H1 (cell line): ENCODE data around the gene ANKLE1. TPM values are rescaled to one million over a fixed set of nuclear protein-coding genes. Genes with fewer than 3 reads are reported as not detected.

ENCODE experiments used
- CHD1 ChIP-seq: IDR thresholded peaks from 2 replicates; pipeline ENCODE4 v1.6.1; 2012; ENCODE audit warnings: low read depth, low read length, improper control_type of control experiment
- EZH2 ChIP-seq: fragments of 200-600 bp; sonication (generic); IDR thresholded peaks from 2 replicates; pipeline ENCODE4 v1.7.1; 2012; ENCODE audit warnings: low read depth, mild to moderate bottlenecking, moderate library complexity, low read length, inconsistent platforms; ENCODE audit not compliant: severe bottlenecking
- FOSL1 ChIP-seq: IDR thresholded peaks from 2 replicates; pipeline ENCODE4 v1.6.1; 2011; ENCODE audit warnings: mild to moderate bottlenecking, low read depth, low read length, moderate library complexity; ENCODE audit not compliant: insufficient read depth
- GABPA ChIP-seq: IDR thresholded peaks from 2 replicates; pipeline ENCODE4 v1.6.1; 2011; ENCODE audit warnings: mild to moderate bottlenecking, low read length, moderate library complexity, borderline replicate concordance; ENCODE audit not compliant: insufficient read depth
- JUN ChIP-seq: IDR thresholded peaks from 2 replicates; pipeline ENCODE4 v1.6.1; 2011; ENCODE audit warnings: low read depth, mild to moderate bottlenecking, improper control_type of control experiment, low read length
- RFX5 ChIP-seq: IDR thresholded peaks from 2 replicates; pipeline ENCODE4 v1.6.1; 2011; ENCODE audit warnings: low read depth, low read length, improper control_type of control experiment, borderline replicate concordance
- SP1 ChIP-seq: IDR thresholded peaks from 2 replicates; pipeline ENCODE4 v1.6.1; 2011; ENCODE audit warnings: low read depth, low read length
- SUZ12 ChIP-seq: fragments of 200-600 bp; sonication (generic); IDR thresholded peaks from 2 replicates; pipeline ENCODE4 v1.6.1; 2012; ENCODE audit warnings: mild to moderate bottlenecking, inconsistent platforms, low read length, moderate library complexity, mixed read lengths
- TAF1 ChIP-seq: IDR thresholded peaks from 2 replicates; pipeline ENCODE4 v1.6.1; 2011; ENCODE audit warnings: mild to moderate bottlenecking, low read depth, low read length
- polyA plus RNA-seq, 7 experiments: library from polyadenylated mRNA; depleted of rRNA in 3 of 7; stranded (reverse) in 5 of 7; unstranded in 2 of 7; fragments of >200 nt in 5 of 7; fragments of 200-250 nt in 2 of 7; gene quantifications; 1 replicate in 5 of 7; 2 replicates in 1 of 7; 4 replicates in 1 of 7; pipeline versions ENCODE4 v1.2.1 to v1.2.3, GENCODE V29; 2011 to 2013; ENCODE audit warnings: missing spikeins in 2 of 7, mixed read lengths in 2 of 7
- total RNA-seq: library from RNA; stranded (reverse); fragmentation: NEBNext Ultra II Directional; extraction: Animal tissue kit (Norgen Biotek cat#: 25700); gene quantifications from 2 replicates; pipeline ENCODE4 v1.2.1, GENCODE V29; 2021
- TF ChIP-seq, protein P1 (sequence below): fragments of 300-600 bp; sonication (generic); IDR thresholded peaks from 2 replicates; pipeline ENCODE4 v1.7.1; 2012; ENCODE audit warnings: low read length, moderate library complexity, mild to moderate bottlenecking, inconsistent platforms; ENCODE audit not compliant: insufficient replicate concordance

ANKLE1 gene
- total and polyA plus RNA-seq, 2 of the 8 experiments (the other 6 are each of a cell fraction or from before 2014, with no cell fraction given), result 6.1 to 9.6 TPM

DNA sequence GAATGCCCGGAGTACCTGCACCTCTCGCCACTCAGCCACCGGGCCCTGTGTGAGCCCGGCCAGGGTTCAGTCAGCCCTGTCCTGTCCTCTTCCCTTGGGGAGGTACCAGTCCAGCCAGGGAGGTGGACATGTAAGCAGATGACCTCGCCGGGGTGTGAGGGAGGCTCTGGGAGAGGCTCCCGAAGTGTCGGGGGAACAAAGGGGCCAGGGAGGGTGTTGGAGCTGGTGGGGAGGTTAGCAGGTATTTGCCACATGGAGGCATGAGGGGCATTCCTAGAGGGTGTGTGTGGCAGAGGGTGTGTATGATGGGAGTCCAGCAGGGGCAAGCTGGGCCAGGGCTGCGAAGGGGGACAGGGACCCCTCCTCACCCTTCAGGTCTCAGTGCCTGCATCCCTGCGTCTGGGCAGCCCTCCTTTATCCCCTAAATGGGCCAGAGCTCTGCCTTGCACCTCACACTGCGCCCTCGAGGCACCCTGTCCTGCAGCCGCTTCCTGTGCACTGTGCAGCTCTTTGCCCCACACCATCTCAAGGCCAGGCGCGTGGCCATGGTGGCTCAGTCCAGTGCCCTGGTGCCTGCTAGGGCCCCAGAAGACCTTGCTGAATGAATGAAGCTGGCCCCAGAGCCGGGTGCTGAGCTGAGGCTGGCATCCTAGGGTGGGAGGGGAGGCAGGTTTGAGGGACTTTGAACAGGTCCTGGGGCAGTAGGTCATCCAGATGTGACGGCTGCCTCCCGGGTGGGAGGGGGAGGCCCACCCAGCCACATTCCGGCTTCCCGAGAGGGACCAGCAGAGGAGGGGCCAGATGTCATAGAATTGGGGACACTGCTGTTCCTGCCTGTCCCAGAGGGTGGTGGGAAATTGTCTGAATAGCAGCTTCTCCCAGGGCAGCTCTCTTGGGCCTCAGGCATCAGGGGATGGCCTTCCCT is 30.8 kb downstream of the ANKLE1 start (continued):
- TF ChIP-seq, protein P1, sequence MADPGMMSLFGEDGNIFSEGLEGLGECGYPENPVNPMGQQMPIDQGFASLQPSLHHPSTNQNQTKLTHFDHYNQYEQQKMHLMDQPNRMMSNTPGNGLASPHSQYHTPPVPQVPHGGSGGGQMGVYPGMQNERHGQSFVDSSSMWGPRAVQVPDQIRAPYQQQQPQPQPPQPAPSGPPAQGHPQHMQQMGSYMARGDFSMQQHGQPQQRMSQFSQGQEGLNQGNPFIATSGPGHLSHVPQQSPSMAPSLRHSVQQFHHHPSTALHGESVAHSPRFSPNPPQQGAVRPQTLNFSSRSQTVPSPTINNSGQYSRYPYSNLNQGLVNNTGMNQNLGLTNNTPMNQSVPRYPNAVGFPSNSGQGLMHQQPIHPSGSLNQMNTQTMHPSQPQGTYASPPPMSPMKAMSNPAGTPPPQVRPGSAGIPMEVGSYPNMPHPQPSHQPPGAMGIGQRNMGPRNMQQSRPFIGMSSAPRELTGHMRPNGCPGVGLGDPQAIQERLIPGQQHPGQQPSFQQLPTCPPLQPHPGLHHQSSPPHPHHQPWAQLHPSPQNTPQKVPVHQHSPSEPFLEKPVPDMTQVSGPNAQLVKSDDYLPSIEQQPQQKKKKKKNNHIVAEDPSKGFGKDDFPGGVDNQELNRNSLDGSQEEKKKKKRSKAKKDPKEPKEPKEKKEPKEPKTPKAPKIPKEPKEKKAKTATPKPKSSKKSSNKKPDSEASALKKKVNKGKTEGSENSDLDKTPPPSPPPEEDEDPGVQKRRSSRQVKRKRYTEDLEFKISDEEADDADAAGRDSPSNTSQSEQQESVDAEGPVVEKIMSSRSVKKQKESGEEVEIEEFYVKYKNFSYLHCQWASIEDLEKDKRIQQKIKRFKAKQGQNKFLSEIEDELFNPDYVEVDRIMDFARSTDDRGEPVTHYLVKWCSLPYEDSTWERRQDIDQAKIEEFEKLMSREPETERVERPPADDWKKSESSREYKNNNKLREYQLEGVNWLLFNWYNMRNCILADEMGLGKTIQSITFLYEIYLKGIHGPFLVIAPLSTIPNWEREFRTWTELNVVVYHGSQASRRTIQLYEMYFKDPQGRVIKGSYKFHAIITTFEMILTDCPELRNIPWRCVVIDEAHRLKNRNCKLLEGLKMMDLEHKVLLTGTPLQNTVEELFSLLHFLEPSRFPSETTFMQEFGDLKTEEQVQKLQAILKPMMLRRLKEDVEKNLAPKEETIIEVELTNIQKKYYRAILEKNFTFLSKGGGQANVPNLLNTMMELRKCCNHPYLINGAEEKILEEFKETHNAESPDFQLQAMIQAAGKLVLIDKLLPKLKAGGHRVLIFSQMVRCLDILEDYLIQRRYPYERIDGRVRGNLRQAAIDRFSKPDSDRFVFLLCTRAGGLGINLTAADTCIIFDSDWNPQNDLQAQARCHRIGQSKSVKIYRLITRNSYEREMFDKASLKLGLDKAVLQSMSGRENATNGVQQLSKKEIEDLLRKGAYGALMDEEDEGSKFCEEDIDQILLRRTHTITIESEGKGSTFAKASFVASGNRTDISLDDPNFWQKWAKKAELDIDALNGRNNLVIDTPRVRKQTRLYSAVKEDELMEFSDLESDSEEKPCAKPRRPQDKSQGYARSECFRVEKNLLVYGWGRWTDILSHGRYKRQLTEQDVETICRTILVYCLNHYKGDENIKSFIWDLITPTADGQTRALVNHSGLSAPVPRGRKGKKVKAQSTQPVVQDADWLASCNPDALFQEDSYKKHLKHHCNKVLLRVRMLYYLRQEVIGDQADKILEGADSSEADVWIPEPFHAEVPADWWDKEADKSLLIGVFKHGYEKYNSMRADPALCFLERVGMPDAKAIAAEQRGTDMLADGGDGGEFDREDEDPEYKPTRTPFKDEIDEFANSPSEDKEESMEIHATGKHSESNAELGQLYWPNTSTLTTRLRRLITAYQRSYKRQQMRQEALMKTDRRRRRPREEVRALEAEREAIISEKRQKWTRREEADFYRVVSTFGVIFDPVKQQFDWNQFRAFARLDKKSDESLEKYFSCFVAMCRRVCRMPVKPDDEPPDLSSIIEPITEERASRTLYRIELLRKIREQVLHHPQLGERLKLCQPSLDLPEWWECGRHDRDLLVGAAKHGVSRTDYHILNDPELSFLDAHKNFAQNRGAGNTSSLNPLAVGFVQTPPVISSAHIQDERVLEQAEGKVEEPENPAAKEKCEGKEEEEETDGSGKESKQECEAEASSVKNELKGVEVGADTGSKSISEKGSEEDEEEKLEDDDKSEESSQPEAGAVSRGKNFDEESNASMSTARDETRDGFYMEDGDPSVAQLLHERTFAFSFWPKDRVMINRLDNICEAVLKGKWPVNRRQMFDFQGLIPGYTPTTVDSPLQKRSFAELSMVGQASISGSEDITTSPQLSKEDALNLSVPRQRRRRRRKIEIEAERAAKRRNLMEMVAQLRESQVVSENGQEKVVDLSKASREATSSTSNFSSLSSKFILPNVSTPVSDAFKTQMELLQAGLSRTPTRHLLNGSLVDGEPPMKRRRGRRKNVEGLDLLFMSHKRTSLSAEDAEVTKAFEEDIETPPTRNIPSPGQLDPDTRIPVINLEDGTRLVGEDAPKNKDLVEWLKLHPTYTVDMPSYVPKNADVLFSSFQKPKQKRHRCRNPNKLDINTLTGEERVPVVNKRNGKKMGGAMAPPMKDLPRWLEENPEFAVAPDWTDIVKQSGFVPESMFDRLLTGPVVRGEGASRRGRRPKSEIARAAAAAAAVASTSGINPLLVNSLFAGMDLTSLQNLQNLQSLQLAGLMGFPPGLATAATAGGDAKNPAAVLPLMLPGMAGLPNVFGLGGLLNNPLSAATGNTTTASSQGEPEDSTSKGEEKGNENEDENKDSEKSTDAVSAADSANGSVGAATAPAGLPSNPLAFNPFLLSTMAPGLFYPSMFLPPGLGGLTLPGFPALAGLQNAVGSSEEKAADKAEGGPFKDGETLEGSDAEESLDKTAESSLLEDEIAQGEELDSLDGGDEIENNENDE, result no peak
- TF ChIP-seq SP1, result no peak
- TF ChIP-seq TAF1, result no peak
- TF ChIP-seq GABPA, result no peak
- TF ChIP-seq FOSL1, result no peak
- TF ChIP-seq RFX5, result no peak
- no peak for TF ChIP-seq JUN
- TF ChIP-seq CHD1, result no peak
- TF ChIP-seq SUZ12, result no peak
- no peak for TF ChIP-seq EZH2
